ENCODE results near the gene GPD2.
"Not testable (repeated sequence)": the region's sequence is repeated elsewhere in the genome, so short reads cannot be mapped to it uniquely, and the experiment has no call there.

Gene GPD2

GRCh38 chr2:156618071-156618470, 181.9 kb downstream of the GPD2 start:
- H3K36me3 ChIP-seq (ENCODE audit: control insufficient read depth in 4 of 4, insufficient read depth in 4 of 4, low read length in 3 of 4); H3K4me1 ChIP-seq (ENCODE audit: control extremely low read depth in 1 of 4, control insufficient read depth in 4 of 4, insufficient read depth in 4 of 4, low read length in 3 of 4); CTCF ChIA-PET; DNase-seq; H3K27me3 ChIP-seq (replicated peaks in 2 of 5; ENCODE audit: control insufficient read depth in 4 of 5, insufficient read depth in 5 of 5, low read length in 4 of 5); H3K9me3 ChIP-seq (ENCODE audit: control extremely low read depth in 1 of 5, control insufficient read depth in 4 of 5, insufficient read depth in 2 of 5, low read depth in 1 of 5, low read length in 4 of 5); H3K4me3 ChIP-seq (ENCODE audit: control insufficient read depth in 1 of 7, extremely low read depth in 1 of 7, insufficient read depth in 4 of 7, low read depth in 2 of 7, low read length in 6 of 7); H3K27ac ChIP-seq (ENCODE audit: insufficient read depth in 1 of 2, low read depth in 1 of 2, low read length in 2 of 2, poor library complexity in 1 of 2, severe bottlenecking in 2 of 2); POLR2A ChIA-PET: not testable (repeated sequence)
- 98% methylated on average over 13 of the region's 33 CpGs for WGBS (ENCODE audit: insufficient coverage)

- CTCF ChIA-PET, result no interaction called here
- Histone ChIP-seq H3K27me3 (replicated peaks in 2 of 5; ENCODE audit: control insufficient read depth in 4 of 5, insufficient read depth in 5 of 5, low read length in 4 of 5) (peaks cover 0 to 2% (median 2%) of the 10 kb centered on the region in 5 experiments), H3K36me3 (ENCODE audit: control insufficient read depth in 4 of 4, insufficient read depth in 4 of 4, low read length in 3 of 4) (no peaks in the 10 kb centered on the region), H3K27ac (ENCODE audit: insufficient read depth in 1 of 2, low read depth in 1 of 2, low read length in 2 of 2, poor library complexity in 1 of 2, severe bottlenecking in 2 of 2) (no peak overlapping the region), H3K4me1 (ENCODE audit: control extremely low read depth in 1 of 4, control insufficient read depth in 4 of 4, insufficient read depth in 4 of 4, low read length in 3 of 4) (no peaks in the 10 kb centered on the region), H3K9me3 (ENCODE audit: control extremely low read depth in 1 of 5, control insufficient read depth in 4 of 5, insufficient read depth in 2 of 5, low read depth in 1 of 5, low read length in 4 of 5) (peaks cover 0 to 4% (median 2%) of the 10 kb centered on the region in 5 experiments), H3K4me3 (ENCODE audit: control insufficient read depth in 1 of 7, extremely low read depth in 1 of 7, insufficient read depth in 4 of 7, low read depth in 2 of 7, low read length in 6 of 7) (no peak overlapping the region)
- POLR2A ChIA-PET, result no interaction called here
- DNase-seq, result no peak
- WGBS (ENCODE audit: insufficient coverage), result 100% methylated on average over 1 of the region's 2 CpGs
These were observed 182.9 kb downstream of the GPD2 start for GRCh38 chr2:156619021-156619539.

- H3K4me1 ChIP-seq (ENCODE audit: control extremely low read depth in 1 of 4, control insufficient read depth in 4 of 4, insufficient read depth in 4 of 4, low read length in 3 of 4), result no peaks in the 10 kb centered on the region
- POLR2A ChIA-PET, result no interaction called here
- no peak for DNase-seq
- H3K4me3 ChIP-seq (ENCODE audit: control insufficient read depth in 1 of 7, extremely low read depth in 1 of 7, insufficient read depth in 4 of 7, low read depth in 2 of 7, low read length in 6 of 7), result no peak overlapping the region
- no peak overlapping the region for H3K27ac ChIP-seq (ENCODE audit: insufficient read depth in 1 of 2, low read depth in 1 of 2, low read length in 2 of 2, poor library complexity in 1 of 2, severe bottlenecking in 2 of 2)
- CTCF ChIA-PET, result no interaction called here
- peaks cover 0 to 4% (median 2%) of the 10 kb centered on the region in 5 experiments for H3K9me3 ChIP-seq (ENCODE audit: control extremely low read depth in 1 of 5, control insufficient read depth in 4 of 5, insufficient read depth in 2 of 5, low read depth in 1 of 5, low read length in 4 of 5)
- no peaks in the 10 kb centered on the region for H3K27me3 ChIP-seq (replicated peaks in 2 of 5; ENCODE audit: control insufficient read depth in 4 of 5, insufficient read depth in 5 of 5, low read length in 4 of 5)
- no peaks in the 10 kb centered on the region for H3K36me3 ChIP-seq (ENCODE audit: control insufficient read depth in 4 of 4, insufficient read depth in 4 of 4, low read length in 3 of 4)
- WGBS (ENCODE audit: insufficient coverage), result no CpG with 5 or more reads among the region's 1 CpG
These were observed 186.3 kb downstream of the GPD2 start for GRCh38 chr2:156622491-156622890.

GRCh38 chr2:156625360-156626170, 189.4 kb downstream of the GPD2 start:
- 90% methylated on average over 3 of the region's 5 CpGs for WGBS (ENCODE audit: insufficient coverage)
- POLR2A ChIA-PET, result no interaction called here
- peaks cover 0 to 3% (median 0%) of the 10 kb centered on the region in 5 experiments for H3K27me3 ChIP-seq (replicated peaks in 2 of 5; ENCODE audit: control insufficient read depth in 4 of 5, insufficient read depth in 5 of 5, low read length in 4 of 5)
- H3K4me1 ChIP-seq (ENCODE audit: control extremely low read depth in 1 of 4, control insufficient read depth in 4 of 4, insufficient read depth in 4 of 4, low read length in 3 of 4), result no peaks in the 10 kb centered on the region
- H3K36me3 ChIP-seq (ENCODE audit: control insufficient read depth in 4 of 4, insufficient read depth in 4 of 4, low read length in 3 of 4), result no peaks in the 10 kb centered on the region
- H3K27ac ChIP-seq (ENCODE audit: insufficient read depth in 1 of 2, low read depth in 1 of 2, low read length in 2 of 2, poor library complexity in 1 of 2, severe bottlenecking in 2 of 2), result no peak overlapping the region
- CTCF ChIA-PET, result no interaction called here
- no peak for DNase-seq
- H3K9me3 ChIP-seq (ENCODE audit: control extremely low read depth in 1 of 5, control insufficient read depth in 4 of 5, insufficient read depth in 2 of 5, low read depth in 1 of 5, low read length in 4 of 5), result peaks cover 0 to 4% (median 2%) of the 10 kb centered on the region in 5 experiments
- H3K4me3 ChIP-seq (ENCODE audit: control insufficient read depth in 1 of 7, extremely low read depth in 1 of 7, insufficient read depth in 4 of 7, low read depth in 2 of 7, low read length in 6 of 7), result no peak overlapping the region

- POLR2A ChIA-PET, result no interaction called here
These were observed 190.8 kb downstream of the GPD2 start for GRCh38 chr2:156626931-156627330.

GRCh38 chr2:156630579-156631337, 194.6 kb downstream of the GPD2 start:
- POLR2A ChIA-PET, result no interaction called here
- Histone ChIP-seq H3K4me1 (ENCODE audit: control extremely low read depth in 1 of 4, control insufficient read depth in 4 of 4, insufficient read depth in 4 of 4, low read length in 3 of 4) (no peaks in the 10 kb centered on the region), H3K27me3 (replicated peaks in 2 of 5; ENCODE audit: control insufficient read depth in 4 of 5, insufficient read depth in 5 of 5, low read length in 4 of 5) (peaks cover 0 to 6% (median 2%) of the 10 kb centered on the region in 5 experiments), H3K36me3 (ENCODE audit: control insufficient read depth in 4 of 4, insufficient read depth in 4 of 4, low read length in 3 of 4) (no peaks in the 10 kb centered on the region), H3K9me3 (ENCODE audit: control extremely low read depth in 1 of 5, control insufficient read depth in 4 of 5, insufficient read depth in 2 of 5, low read depth in 1 of 5, low read length in 4 of 5) (peaks cover 0 to 2% (median 0%) of the 10 kb centered on the region in 5 experiments), H3K27ac (ENCODE audit: insufficient read depth in 1 of 2, low read depth in 1 of 2, low read length in 2 of 2, poor library complexity in 1 of 2, severe bottlenecking in 2 of 2) (no peak overlapping the region), H3K4me3 (ENCODE audit: control insufficient read depth in 1 of 7, extremely low read depth in 1 of 7, insufficient read depth in 4 of 7, low read depth in 2 of 7, low read length in 6 of 7) (no peak overlapping the region)
- WGBS (ENCODE audit: insufficient coverage), result no CpG with 5 or more reads among the region's 1 CpG
- CTCF ChIA-PET, result no interaction called here
- no peak for DNase-seq

More at GRCh38 chr2:156626931-156627330, 190.8 kb downstream of the GPD2 start:
- H3K27ac ChIP-seq (ENCODE audit: insufficient read depth in 1 of 2, low read depth in 1 of 2, low read length in 2 of 2, poor library complexity in 1 of 2, severe bottlenecking in 2 of 2), result no peak overlapping the region
- H3K4me1 ChIP-seq (ENCODE audit: control extremely low read depth in 1 of 4, control insufficient read depth in 4 of 4, insufficient read depth in 4 of 4, low read length in 3 of 4), result no peaks in the 10 kb centered on the region
- no peaks in the 10 kb centered on the region for H3K36me3 ChIP-seq (ENCODE audit: control insufficient read depth in 4 of 4, insufficient read depth in 4 of 4, low read length in 3 of 4)
- no peak overlapping the region for H3K4me3 ChIP-seq (ENCODE audit: control insufficient read depth in 1 of 7, extremely low read depth in 1 of 7, insufficient read depth in 4 of 7, low read depth in 2 of 7, low read length in 6 of 7)
- DNase-seq, result no peak
- WGBS (ENCODE audit: insufficient coverage), result no CpG with 5 or more reads among the region's 1 CpG
- CTCF ChIA-PET, result no interaction called here
- H3K27me3 ChIP-seq (replicated peaks in 2 of 5; ENCODE audit: control insufficient read depth in 4 of 5, insufficient read depth in 5 of 5, low read length in 4 of 5), result peaks cover 0 to 6% (median 0%) of the 10 kb centered on the region in 5 experiments
- H3K9me3 ChIP-seq (ENCODE audit: control extremely low read depth in 1 of 5, control insufficient read depth in 4 of 5, insufficient read depth in 2 of 5, low read depth in 1 of 5, low read length in 4 of 5), result peaks cover 0 to 2% (median 0%) of the 10 kb centered on the region in 5 experiments

GRCh38 chr2:156635646-156636045, 199.5 kb downstream of the GPD2 start:
- no peak for DNase-seq
- H3K27me3 ChIP-seq (replicated peaks in 2 of 5; ENCODE audit: control insufficient read depth in 4 of 5, insufficient read depth in 5 of 5, low read length in 4 of 5), result peaks cover 0 to 3% (median 2%) of the 10 kb centered on the region in 5 experiments
- no peaks in the 10 kb centered on the region for H3K36me3 ChIP-seq (ENCODE audit: control insufficient read depth in 4 of 4, insufficient read depth in 4 of 4, low read length in 3 of 4)
- H3K4me1 ChIP-seq (ENCODE audit: control extremely low read depth in 1 of 4, control insufficient read depth in 4 of 4, insufficient read depth in 4 of 4, low read length in 3 of 4), result no peaks in the 10 kb centered on the region
- no peak overlapping the region for H3K4me3 ChIP-seq (ENCODE audit: control insufficient read depth in 1 of 7, extremely low read depth in 1 of 7, insufficient read depth in 4 of 7, low read depth in 2 of 7, low read length in 6 of 7)
- peaks cover 0 to 3% (median 3%) of the 10 kb centered on the region in 5 experiments for H3K9me3 ChIP-seq (ENCODE audit: control extremely low read depth in 1 of 5, control insufficient read depth in 4 of 5, insufficient read depth in 2 of 5, low read depth in 1 of 5, low read length in 4 of 5)
- no peak overlapping the region for H3K27ac ChIP-seq (ENCODE audit: insufficient read depth in 1 of 2, low read depth in 1 of 2, low read length in 2 of 2, poor library complexity in 1 of 2, severe bottlenecking in 2 of 2)
- POLR2A ChIA-PET, result no interaction called here
- CTCF ChIA-PET, result no interaction called here
- WGBS (ENCODE audit: insufficient coverage), result 100% methylated on average over 1 of the region's 3 CpGs
